ENCODE measurements around the gene DHRS7B. TPM values are rescaled to one million over a fixed set of nuclear protein-coding genes. Genes with fewer than 3 reads are reported as not detected.

DHRS7B gene
- polyA plus RNA-seq, 1 of the 3 experiments (the other 2 are of a cell fraction) = 17.8 TPM

DNA sequence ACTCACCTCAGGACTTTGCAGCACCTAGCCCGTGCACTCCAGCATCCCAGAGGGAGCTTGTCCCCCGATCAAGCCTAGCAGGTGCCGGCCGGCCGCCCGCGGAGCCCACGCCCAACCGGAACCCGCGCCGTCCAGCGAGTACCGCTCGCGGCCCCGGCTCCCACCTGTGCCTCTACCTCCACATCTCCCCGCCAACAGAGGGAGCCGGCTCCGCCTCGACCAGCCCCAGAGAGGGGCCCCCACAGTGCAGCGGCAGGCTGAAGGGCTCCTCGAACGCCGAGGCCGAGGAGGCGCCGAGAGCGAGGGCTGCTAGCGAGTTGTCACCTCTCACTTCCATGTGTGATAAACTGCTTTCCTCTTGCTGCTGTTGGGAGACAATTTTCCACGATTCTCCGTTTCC lies 41.1 kb upstream of the DHRS7B start:
- Histone ChIP-seq H4K20me1 (ENCODE audit: insufficient read depth) (no peaks in the 10 kb centered on the region), H3K4me3 (ENCODE audit: low read depth in 2 of 2, low read length in 1 of 2) (no peak overlapping the region), H3K27me3 (ENCODE audit: insufficient read depth) (no peaks in the 10 kb centered on the region; the same call in 1 of the 2 replicates), H3F3A (replicated peaks; ENCODE audit: insufficient read depth) (no peaks in the 10 kb centered on the region), H3K27ac (ENCODE audit: low read depth in 2 of 2, low read length in 1 of 2) (no peak overlapping the region), H2AFZ (ENCODE audit: low read depth) (no peak overlapping the region), H3K79me2 (ENCODE audit: insufficient read depth) (no peaks in the 10 kb centered on the region), H3K9me2 (no peaks in the 10 kb centered on the region), H3K9ac (no peak overlapping the region), H3K9me3 (no peaks in the 10 kb centered on the region), H3K36me3 (replicated peaks in 1 of 2; ENCODE audit: control insufficient read depth in 1 of 2, insufficient read depth in 2 of 2, low read length in 1 of 2) (no peaks in the 10 kb centered on the region), H3K4me1 (ENCODE audit: control insufficient read depth in 1 of 2, insufficient read depth in 2 of 2, low read depth in 1 of 2, low read length in 1 of 2) (no peaks in the 10 kb centered on the region), H3K4me2 (no peak overlapping the region)
- WGBS (ENCODE audit: low lambda C conversion rate) = 89% methylated on average over 20 of the region's 32 CpGs
- TF ChIP-seq SIN3A (IDR thresholded peaks at IDR 0.05; ENCODE audit: borderline replicate concordance, low read depth, low read length) = no peak
- no peak for TF ChIP-seq MEF2A (IDR thresholded peaks at IDR 0.05; ENCODE audit: borderline replicate concordance, low read depth)
- no peak for TF ChIP-seq RFX5 (IDR thresholded peaks at IDR 0.05; ENCODE audit: low read length)
- no peak for TF ChIP-seq GABPA (IDR thresholded peaks at IDR 0.05; ENCODE audit: low read depth)
- TF ChIP-seq EZH2phosphoT487 (IDR thresholded peaks at IDR 0.05; ENCODE audit: borderline replicate concordance, low read depth) = no peak
- no peak for TF ChIP-seq PBX3 (IDR thresholded peaks at IDR 0.05)
- no peak for TF ChIP-seq FOXM1 (IDR thresholded peaks at IDR 0.05; ENCODE audit: low read depth)
- TF ChIP-seq RAD21 (IDR thresholded peaks at IDR 0.05; ENCODE audit: low read length) = no peak
- no peak for TF ChIP-seq RCOR1 (IDR thresholded peaks at IDR 0.05; ENCODE audit: low read length)
- TF ChIP-seq POLR2AphosphoS5 (IDR thresholded peaks at IDR 0.05; ENCODE audit: low read depth, low read length) = no peak
- TF ChIP-seq ELF1 (IDR thresholded peaks at IDR 0.05) = no peak
- no peak for TF ChIP-seq NRF1 (IDR thresholded peaks at IDR 0.05; ENCODE audit: low read depth, low read length)
- TF ChIP-seq FOSL2 (IDR thresholded peaks at IDR 0.05; ENCODE audit: borderline replicate concordance, low read depth) = no peak
- no peak for TF ChIP-seq YY1 (IDR thresholded peaks at IDR 0.05; ENCODE audit: low read depth)
- TF ChIP-seq, protein P1, sequence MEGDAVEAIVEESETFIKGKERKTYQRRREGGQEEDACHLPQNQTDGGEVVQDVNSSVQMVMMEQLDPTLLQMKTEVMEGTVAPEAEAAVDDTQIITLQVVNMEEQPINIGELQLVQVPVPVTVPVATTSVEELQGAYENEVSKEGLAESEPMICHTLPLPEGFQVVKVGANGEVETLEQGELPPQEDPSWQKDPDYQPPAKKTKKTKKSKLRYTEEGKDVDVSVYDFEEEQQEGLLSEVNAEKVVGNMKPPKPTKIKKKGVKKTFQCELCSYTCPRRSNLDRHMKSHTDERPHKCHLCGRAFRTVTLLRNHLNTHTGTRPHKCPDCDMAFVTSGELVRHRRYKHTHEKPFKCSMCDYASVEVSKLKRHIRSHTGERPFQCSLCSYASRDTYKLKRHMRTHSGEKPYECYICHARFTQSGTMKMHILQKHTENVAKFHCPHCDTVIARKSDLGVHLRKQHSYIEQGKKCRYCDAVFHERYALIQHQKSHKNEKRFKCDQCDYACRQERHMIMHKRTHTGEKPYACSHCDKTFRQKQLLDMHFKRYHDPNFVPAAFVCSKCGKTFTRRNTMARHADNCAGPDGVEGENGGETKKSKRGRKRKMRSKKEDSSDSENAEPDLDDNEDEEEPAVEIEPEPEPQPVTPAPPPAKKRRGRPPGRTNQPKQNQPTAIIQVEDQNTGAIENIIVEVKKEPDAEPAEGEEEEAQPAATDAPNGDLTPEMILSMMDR (IDR thresholded peaks at IDR 0.05) = no peak
- DNase-seq = no peak
- ChIA-PET POLR2A (interaction anchor here (0.7 kb wide), 1 partner anchor 8 kb away, joined by 6 read pairs; no protein-coding TSS in a partner anchor), CTCF (interaction anchor here (0.6 kb wide), 1 partner anchor 34 kb away, joined by 3 read pairs; no protein-coding TSS in a partner anchor)

GRCh38 chr17:21089145-21089544 lies 37.6 kb upstream of the DHRS7B start:
- no peaks in the 10 kb centered on the region for H3F3A ChIP-seq (replicated peaks; ENCODE audit: insufficient read depth)
- H3K4me1 ChIP-seq (ENCODE audit: control insufficient read depth in 1 of 2, insufficient read depth in 2 of 2, low read depth in 1 of 2, low read length in 1 of 2) = no peaks in the 10 kb centered on the region
- POLR2A ChIA-PET = no interaction called here
- 42% methylated on average over 1 of the region's 1 CpG for WGBS (ENCODE audit: low lambda C conversion rate)
- H2AFZ ChIP-seq (ENCODE audit: low read depth) = no peak overlapping the region
- H3K9ac ChIP-seq = no peak overlapping the region
- no peaks in the 10 kb centered on the region for H4K20me1 ChIP-seq (ENCODE audit: insufficient read depth)
- DNase-seq = no peak
- no peak overlapping the region for H3K27ac ChIP-seq (ENCODE audit: low read depth in 2 of 2, low read length in 1 of 2)
- H3K9me3 ChIP-seq = no peaks in the 10 kb centered on the region
- H3K4me3 ChIP-seq (ENCODE audit: low read depth in 2 of 2, low read length in 1 of 2) = no peak overlapping the region
- H3K79me2 ChIP-seq (ENCODE audit: insufficient read depth) = no peaks in the 10 kb centered on the region
- CTCF ChIA-PET = no interaction called here
- H3K27me3 ChIP-seq (ENCODE audit: insufficient read depth) = no peaks in the 10 kb centered on the region
- no peak overlapping the region for H3K4me2 ChIP-seq
- H3K9me2 ChIP-seq = no peaks in the 10 kb centered on the region
- no peak for TF ChIP-seq MXI1 (IDR thresholded peaks at IDR 0.05; ENCODE audit: low read depth, low read length)
- no peak for TF ChIP-seq USF1 (IDR thresholded peaks at IDR 0.05; ENCODE audit: borderline replicate concordance, low read depth)
- TF ChIP-seq EP300 (IDR thresholded peaks at IDR 0.05; ENCODE audit: borderline replicate concordance in 1 of 2, low read depth in 1 of 2, low read length in 1 of 2) = no peak
- no peak for TF ChIP-seq SIN3A (IDR thresholded peaks at IDR 0.05; ENCODE audit: borderline replicate concordance, low read depth, low read length)
- no peak for TF ChIP-seq TCF12 (IDR thresholded peaks at IDR 0.05)
- TF ChIP-seq, protein P2, sequence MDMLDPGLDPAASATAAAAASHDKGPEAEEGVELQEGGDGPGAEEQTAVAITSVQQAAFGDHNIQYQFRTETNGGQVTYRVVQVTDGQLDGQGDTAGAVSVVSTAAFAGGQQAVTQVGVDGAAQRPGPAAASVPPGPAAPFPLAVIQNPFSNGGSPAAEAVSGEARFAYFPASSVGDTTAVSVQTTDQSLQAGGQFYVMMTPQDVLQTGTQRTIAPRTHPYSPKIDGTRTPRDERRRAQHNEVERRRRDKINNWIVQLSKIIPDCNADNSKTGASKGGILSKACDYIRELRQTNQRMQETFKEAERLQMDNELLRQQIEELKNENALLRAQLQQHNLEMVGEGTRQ (IDR thresholded peaks at IDR 0.05; ENCODE audit: borderline replicate concordance, low read depth, low read length) = no peak
- TF ChIP-seq, protein P3, sequence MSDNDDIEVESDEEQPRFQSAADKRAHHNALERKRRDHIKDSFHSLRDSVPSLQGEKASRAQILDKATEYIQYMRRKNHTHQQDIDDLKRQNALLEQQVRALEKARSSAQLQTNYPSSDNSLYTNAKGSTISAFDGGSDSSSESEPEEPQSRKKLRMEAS (IDR thresholded peaks at IDR 0.05; ENCODE audit: low read depth) = no peak
- TF ChIP-seq FOXM1 (IDR thresholded peaks at IDR 0.05; ENCODE audit: low read depth) = no peak
- no peaks in the 10 kb centered on the region for H3K36me3 ChIP-seq (replicated peaks in 1 of 2; ENCODE audit: control insufficient read depth in 1 of 2, insufficient read depth in 2 of 2, low read length in 1 of 2)

All from SK-N-SH (cell line).